NCI-H524 treated with DMSO at 0.1 percent for 48 hours (cell line): ENCODE data around the gene ABCA4.

Experiments
- DNase-seq: peaks from one replicate; lab custom pipeline; 2025; lab: John Stamatoyannopoulos, UW

Gene ABCA4

GRCh38 chr1:94122201-94122970, 1.4 kb upstream of the ABCA4 start:
- no peak for DNase-seq

DNA sequence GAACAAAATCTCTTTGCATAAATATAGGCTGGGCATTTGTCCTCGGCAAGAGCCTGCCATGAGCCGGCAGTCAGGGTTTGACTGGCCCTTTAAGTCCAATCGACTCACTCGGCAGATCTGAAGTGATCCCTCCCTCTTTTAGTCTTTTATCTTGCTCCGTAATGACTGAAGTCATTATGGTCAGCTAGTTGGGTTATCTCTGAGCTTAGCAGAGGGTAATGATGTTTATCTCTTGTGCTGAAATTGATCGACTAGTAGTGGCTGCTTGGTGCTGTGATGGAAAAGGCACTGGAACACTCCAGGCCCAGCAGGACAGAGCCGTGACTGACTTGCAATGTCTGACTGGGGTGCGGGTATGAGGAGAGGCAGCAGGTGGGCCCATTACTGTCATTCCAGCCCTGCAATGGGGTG, 468 bp upstream of the ABCA4 start:
- no peak for DNase-seq

DNA sequence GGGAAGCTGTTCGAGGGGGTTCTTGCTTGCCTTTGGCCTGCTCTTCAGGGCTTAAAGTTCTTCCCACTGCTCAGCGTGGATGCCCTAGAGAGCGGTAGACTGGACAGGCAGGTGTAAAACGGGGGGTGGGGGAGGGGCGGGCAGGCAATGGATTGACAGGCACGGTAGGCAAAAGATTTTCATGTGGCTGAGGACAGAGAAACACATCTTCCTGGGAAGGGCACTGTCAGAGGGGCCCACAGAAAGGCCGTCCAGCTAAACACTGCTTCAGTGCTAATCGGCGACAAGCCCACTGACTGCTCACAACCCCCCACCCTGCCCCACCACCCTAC, 412 bp downstream of the ABCA4 start:
- DNase-seq = no peak

DNA sequence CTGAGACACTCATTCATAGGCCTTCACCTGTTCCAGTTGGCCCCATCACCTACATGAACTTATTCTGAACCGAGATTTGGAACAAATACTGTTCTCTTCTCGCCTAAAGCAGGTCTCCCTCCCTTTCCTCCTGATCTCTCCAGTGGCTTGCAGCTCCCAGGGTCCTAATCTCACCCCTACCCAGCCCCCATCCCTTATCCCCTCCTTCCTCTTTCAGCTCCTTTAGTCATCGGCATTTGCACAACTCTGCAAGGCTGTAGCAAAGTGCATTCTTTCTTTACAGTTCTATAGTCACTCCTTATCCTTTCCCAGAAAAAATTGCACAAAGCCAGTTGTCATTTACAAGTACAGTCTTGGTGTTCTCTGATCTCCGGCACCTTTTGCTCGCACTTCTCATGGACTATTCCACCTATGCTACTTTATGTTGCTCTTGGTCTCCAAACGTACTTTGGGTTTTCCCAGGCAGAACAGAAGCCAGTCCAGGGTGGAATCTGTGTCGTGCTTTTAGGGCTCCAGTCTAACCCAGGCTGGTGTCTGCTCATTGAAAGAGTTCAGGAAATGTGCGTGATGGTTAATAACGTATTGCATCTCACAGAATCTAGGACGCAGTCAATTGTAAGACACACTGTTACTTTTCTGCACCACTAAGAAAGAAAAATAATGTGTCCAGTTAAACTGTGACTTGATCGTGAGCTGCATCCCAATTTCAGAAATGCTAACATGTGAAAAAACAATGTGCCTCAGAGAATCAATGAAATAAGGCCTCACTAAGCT, 965 bp downstream of the ABCA4 start:
- DNase-seq = no peak

GRCh38 chr1:94119306-94119705, 1.6 kb downstream of the ABCA4 start:
- no peak for DNase-seq

DNA sequence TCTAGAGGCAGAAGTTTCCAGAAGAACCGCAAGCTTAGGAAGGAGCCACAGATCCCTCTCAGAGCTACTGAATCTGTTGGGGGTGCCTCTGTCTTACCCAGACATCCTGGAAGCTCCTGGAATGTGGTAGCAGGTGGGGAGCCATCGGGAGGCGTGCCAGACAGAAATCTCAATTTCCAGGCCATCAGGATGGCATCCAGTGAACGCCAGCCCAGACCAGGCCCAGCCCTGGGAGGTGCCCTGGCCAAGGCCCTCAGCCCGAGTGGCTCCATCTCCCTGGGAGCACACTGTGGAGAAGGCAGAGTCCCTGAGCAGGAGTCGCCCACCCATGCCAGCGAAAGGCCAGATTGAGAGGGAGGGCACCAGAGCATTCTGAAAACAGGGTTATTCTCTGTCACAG, 2.5 kb downstream of the ABCA4 start:
- no peak for DNase-seq

- no peak for DNase-seq
Observed at GRCh38 chr1:94118013-94118412, 2.9 kb downstream of the ABCA4 start.

- no peak for DNase-seq
Observed at GRCh38 chr1:94117259-94117851, 3.6 kb downstream of the ABCA4 start.

DNA sequence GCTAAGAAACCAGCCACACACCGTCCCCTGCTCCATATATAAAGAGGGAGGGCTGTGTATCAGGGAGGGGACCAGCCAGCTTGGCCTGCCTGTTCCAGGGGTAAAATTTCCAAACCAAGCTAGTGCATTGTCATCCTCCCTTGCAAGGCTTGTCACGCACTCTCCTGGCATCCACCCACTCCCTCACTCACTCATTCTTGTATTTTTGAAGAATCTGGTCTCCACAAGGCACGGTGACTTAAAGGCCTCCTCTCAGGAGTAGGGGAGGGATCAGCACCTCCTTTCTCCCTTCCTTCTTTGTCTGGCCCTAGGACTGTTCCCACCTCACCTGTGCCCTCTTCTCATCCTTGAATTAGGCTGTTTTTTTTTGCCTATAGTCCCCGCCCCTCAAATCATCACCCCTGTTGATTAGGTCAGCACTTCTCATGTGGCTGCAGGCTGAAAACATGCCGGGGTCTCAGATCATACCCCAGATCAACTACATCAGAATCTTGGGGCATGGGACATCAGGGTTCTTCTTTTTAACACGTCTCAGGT, 5.0 kb downstream of the ABCA4 start:
- no peak for DNase-seq

DNA sequence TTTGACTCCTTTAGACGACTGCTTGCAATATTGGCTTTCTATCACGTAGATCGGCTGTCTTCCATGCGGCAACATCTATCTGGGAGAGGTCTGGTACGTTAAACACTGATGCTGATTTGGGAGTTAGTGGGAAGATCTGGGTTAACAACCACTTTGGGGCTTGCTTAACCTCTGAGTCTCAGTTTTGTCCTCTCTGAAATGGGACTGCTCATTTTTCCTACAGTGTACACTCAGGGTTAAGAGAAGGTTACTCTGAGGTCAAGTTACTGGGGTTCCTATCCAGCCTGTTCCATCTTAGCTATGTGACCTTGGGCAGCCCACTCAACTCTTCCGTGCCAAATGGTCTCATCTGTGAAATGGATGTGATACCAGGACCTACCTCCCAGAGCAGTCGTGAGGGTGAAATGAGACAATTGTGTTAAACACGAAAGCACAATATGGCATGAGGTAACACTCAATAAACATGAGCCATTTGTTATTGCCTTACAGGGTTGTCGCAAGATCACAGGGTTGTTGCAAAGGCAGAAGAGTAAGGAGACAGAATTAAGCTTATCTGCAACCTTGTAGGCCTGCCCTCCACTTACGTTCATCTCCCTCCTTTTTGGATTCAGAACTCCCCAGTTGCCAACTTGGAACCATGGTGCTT, 5.6 kb downstream of the ABCA4 start:
- DNase-seq = no peak

GRCh38 chr1:94113589-94114226, 7.2 kb downstream of the ABCA4 start:
- DNase-seq = peak; percentile 5

DNA sequence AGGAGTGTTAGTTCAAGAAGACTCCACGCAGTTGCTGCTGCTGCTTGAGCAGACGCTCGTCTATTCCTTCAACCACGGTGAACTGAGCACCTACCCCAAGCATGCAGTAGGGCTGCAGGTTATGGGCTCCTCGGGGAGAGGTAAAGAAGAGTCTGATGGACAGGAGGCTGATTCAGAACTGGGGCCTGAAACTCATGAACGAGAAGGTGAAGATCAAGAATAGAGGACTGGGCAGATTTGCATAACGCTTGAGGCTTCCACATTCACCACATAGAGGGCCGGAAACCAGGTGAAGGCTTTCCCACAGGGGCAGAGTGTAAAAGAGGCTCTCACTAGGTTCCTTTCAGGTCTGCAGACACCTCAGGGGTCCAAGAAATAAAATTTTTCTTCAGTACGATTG, 9.1 kb downstream of the ABCA4 start:
- DNase-seq = no peak

- DNase-seq = no peak
Observed at GRCh38 chr1:94110946-94111740, 9.8 kb downstream of the ABCA4 start.

DNA sequence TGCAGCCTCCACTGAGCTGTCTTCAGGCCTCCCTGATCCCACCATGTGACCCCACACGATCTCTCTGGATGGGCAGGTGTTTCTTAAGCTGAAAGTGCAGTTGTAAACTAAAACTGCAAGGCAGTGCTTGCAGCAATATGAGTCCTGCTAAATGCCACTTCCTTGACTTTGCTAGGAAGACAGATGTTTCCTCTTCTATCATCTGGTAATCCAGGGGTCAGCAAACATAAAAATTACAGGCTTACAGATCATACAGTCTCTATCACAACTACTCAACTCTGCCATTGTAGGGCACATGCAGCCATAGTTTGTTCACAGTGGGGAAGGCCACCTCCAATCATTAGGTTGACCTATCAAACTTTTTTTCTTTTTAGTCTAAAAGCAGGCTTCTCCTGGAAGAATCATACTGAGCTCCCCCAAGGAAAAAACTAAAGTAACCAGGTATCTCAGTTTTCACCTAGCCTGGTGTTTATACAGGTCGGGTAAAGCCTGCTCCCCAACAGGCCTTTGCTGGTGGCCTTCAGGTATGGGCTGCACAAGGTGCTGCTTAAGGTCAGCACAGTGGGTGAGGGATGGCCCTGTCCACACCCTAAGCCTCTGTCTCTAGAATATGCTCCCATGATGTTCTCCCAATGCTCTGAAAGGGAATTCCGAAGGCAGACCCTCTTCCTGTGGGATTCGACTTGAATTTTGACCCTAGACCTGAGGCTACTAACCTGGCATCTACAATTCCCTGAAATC, 10.8 kb downstream of the ABCA4 start:
- no peak for DNase-seq

- no peak for DNase-seq
Observed at GRCh38 chr1:94109478-94109877, 11.5 kb downstream of the ABCA4 start.

DNA sequence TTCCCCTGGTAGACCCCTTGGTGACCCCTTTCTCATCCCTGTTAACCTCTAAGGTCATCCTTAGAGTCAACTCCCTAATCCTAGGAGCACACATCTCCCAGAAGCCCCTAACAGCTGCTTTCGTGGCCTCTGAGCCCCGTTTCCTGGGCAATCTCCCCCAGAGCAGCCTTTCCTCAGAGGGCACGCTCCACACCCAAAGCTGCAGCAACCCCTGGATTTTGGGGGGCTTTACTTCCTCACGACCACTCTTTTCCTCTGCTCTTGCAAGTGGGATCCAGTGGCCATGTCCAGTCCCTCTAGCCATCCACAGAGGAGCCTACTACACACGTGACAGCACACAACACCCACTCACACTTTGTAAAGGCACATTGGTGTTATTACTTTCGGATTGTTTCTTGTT, 13.8 kb downstream of the ABCA4 start:
- DNase-seq = no peak

GRCh38 chr1:94106716-94107115, 14.2 kb downstream of the ABCA4 start:
- DNase-seq = no peak

GRCh38 chr1:94105957-94106529, 14.9 kb downstream of the ABCA4 start:
- no peak for DNase-seq

GRCh38 chr1:94105581-94105952, 15.4 kb downstream of the ABCA4 start:
- DNase-seq = no peak
